Measurements from ENCODE around the gene CDR2L. TPM values are rescaled to one million over a fixed set of nuclear protein-coding genes. Genes with fewer than 3 reads are reported as not detected.
"Not testable (repeated sequence)": the region's sequence is repeated elsewhere in the genome, so short reads cannot be mapped to it uniquely, and the experiment has no call there.

Gene CDR2L
- polyA plus RNA-seq, 3 donors = 8.0 to 11.4 (median 8.8) TPM

GRCh38 chr17:75026650-75027049 lies 39.2 kb downstream of the CDR2L start:
- not testable (repeated sequence) for DNase-seq (ENCODE audit: extremely low read depth in 1 of 11, low read depth in 9 of 11, low spot score in 4 of 11)

GRCh38 chr17:75030161-75030560 lies 42.7 kb downstream of the CDR2L start:
- DNase-seq (ENCODE audit: extremely low read depth in 1 of 11, low read depth in 9 of 11, low spot score in 4 of 11) = no peak

- DNase-seq (ENCODE audit: extremely low read depth in 1 of 11, low read depth in 9 of 11, low spot score in 4 of 11) = peak in 1 of 11 donors; percentile 46
Observed at GRCh38 chr17:75031972-75032719, 44.7 kb downstream of the CDR2L start.

GRCh38 chr17:75032720-75033280 lies 45.4 kb downstream of the CDR2L start:
- peak in 1 of 11 donors; percentile 24 for DNase-seq (ENCODE audit: extremely low read depth in 1 of 11, low read depth in 9 of 11, low spot score in 4 of 11)

GRCh38 chr17:75033346-75034235 lies 46.2 kb downstream of the CDR2L start:
- peak in 10 of 11 donors; percentile 89 to 97 (median 90) for DNase-seq (ENCODE audit: extremely low read depth in 1 of 11, low read depth in 9 of 11, low spot score in 4 of 11)

GRCh38 chr17:75034236-75034908 lies 46.9 kb downstream of the CDR2L start:
- peak in 9 of 11 donors; percentile 77 to 89 (median 83) for DNase-seq (ENCODE audit: extremely low read depth in 1 of 11, low read depth in 9 of 11, low spot score in 4 of 11)

GRCh38 chr17:75036643-75037268 lies 49.3 kb downstream of the CDR2L start:
- DNase-seq (ENCODE audit: extremely low read depth in 1 of 11, low read depth in 9 of 11, low spot score in 4 of 11) = peak in 2 of 11 donors; percentile 25 to 41

- no peak for DNase-seq (ENCODE audit: extremely low read depth in 1 of 11, low read depth in 9 of 11, low spot score in 4 of 11)
Observed at GRCh38 chr17:75039238-75039637, 51.8 kb downstream of the CDR2L start.

GRCh38 chr17:75041656-75042280 lies 54.3 kb downstream of the CDR2L start:
- DNase-seq (ENCODE audit: extremely low read depth in 1 of 11, low read depth in 9 of 11, low spot score in 4 of 11) = no peak

- DNase-seq (ENCODE audit: extremely low read depth in 1 of 11, low read depth in 9 of 11, low spot score in 4 of 11) = not testable (repeated sequence)
Observed at GRCh38 chr17:75043789-75044188, 56.4 kb downstream of the CDR2L start.

- DNase-seq (ENCODE audit: extremely low read depth in 1 of 11, low read depth in 9 of 11, low spot score in 4 of 11) = no peak
Observed at GRCh38 chr17:75044716-75045115, 57.3 kb downstream of the CDR2L start.

GRCh38 chr17:75045946-75046406 lies 58.5 kb downstream of the CDR2L start:
- DNase-seq (ENCODE audit: extremely low read depth in 1 of 11, low read depth in 9 of 11, low spot score in 4 of 11) = not testable (repeated sequence)

GRCh38 chr17:75046407-75047289 lies 59.2 kb downstream of the CDR2L start, which contains the start of the genes ATP5PD and KCTD2:
Gene ATP5PD, minus strand, starts transcription at chr17:75046969. Its CDS starts 4,319 bp downstream, at chr17:75042650.
Gene KCTD2, plus strand, starts transcription at chr17:75047225. Its CDS starts 26 bp downstream, at chr17:75047251.
- DNase-seq (ENCODE audit: extremely low read depth in 1 of 11, low read depth in 9 of 11, low spot score in 4 of 11) = peak; percentile 89 to 96 (median 94)

GRCh38 chr17:75047398-75048098 lies 60.1 kb downstream of the CDR2L start:
- peak in 1 of 11 donors; percentile 21 for DNase-seq (ENCODE audit: extremely low read depth in 1 of 11, low read depth in 9 of 11, low spot score in 4 of 11)

- no peak for DNase-seq (ENCODE audit: extremely low read depth in 1 of 11, low read depth in 9 of 11, low spot score in 4 of 11)
Observed at GRCh38 chr17:75048249-75048878, 60.9 kb downstream of the CDR2L start.

GRCh38 chr17:75049057-75049456 lies 61.6 kb downstream of the CDR2L start:
- no peak for DNase-seq (ENCODE audit: extremely low read depth in 1 of 11, low read depth in 9 of 11, low spot score in 4 of 11)
